GM12874 (cell line): ENCODE data around the gene RIOK2.
A peak's percentile ranks its signal among the peaks of the same experiment; 100 is the strongest.

Experiments used
- TF ChIP-seq, protein P1 (sequence below): IDR thresholded peaks from 2 replicates; pipeline ENCODE4 v1.5.1; 2011; ENCODE audit warnings: low read depth, mild to moderate bottlenecking, control low read depth, low read length, moderate library complexity; ENCODE audit not compliant: insufficient read depth

RIOK2 gene

DNA sequence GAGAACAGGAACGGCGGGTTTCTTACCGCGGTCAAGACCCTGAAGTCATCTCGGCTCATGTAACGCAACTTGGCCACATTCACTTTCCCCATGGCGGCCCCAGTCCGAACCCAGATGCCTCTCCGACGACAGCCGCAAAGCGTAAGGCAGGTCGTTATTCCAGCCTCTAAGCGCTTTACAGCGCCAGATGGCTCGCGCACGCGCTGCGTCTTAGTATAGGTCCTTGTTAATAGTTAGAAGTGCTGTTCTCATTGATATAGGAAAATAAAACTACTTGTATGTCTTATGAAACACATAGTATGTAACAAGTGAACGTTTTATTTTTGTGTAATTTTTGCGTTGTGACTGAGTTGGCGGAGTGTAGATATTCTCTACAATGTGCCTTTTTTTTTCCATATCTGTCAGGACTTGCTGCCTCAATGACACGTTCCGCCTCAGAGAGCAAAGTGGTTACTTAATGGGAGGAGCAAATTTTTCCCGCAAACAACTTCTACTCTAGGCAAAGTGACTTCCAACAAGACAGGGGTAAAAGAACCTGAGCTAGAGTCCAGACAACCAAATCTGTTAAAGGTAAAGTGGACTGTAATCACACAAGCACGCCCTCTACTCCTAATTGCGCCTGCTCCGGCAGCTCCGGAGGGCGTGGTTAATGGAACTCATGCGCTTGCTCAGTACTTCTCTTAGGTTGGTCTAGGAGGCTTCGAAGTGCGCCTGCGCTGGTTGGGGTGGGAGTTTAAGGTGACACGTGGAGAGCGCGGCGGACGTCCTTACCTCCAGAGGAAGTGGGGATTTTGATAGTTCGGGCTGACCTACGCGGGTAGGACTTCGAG, at the start of gene RIOK2:
Gene RIOK2, minus strand, starts transcription at position 148 of the 830 bp plus-strand sequence. Its CDS starts 56 bp downstream, at position 92.
- TF ChIP-seq, protein P1, sequence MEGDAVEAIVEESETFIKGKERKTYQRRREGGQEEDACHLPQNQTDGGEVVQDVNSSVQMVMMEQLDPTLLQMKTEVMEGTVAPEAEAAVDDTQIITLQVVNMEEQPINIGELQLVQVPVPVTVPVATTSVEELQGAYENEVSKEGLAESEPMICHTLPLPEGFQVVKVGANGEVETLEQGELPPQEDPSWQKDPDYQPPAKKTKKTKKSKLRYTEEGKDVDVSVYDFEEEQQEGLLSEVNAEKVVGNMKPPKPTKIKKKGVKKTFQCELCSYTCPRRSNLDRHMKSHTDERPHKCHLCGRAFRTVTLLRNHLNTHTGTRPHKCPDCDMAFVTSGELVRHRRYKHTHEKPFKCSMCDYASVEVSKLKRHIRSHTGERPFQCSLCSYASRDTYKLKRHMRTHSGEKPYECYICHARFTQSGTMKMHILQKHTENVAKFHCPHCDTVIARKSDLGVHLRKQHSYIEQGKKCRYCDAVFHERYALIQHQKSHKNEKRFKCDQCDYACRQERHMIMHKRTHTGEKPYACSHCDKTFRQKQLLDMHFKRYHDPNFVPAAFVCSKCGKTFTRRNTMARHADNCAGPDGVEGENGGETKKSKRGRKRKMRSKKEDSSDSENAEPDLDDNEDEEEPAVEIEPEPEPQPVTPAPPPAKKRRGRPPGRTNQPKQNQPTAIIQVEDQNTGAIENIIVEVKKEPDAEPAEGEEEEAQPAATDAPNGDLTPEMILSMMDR, result no peak

DNA sequence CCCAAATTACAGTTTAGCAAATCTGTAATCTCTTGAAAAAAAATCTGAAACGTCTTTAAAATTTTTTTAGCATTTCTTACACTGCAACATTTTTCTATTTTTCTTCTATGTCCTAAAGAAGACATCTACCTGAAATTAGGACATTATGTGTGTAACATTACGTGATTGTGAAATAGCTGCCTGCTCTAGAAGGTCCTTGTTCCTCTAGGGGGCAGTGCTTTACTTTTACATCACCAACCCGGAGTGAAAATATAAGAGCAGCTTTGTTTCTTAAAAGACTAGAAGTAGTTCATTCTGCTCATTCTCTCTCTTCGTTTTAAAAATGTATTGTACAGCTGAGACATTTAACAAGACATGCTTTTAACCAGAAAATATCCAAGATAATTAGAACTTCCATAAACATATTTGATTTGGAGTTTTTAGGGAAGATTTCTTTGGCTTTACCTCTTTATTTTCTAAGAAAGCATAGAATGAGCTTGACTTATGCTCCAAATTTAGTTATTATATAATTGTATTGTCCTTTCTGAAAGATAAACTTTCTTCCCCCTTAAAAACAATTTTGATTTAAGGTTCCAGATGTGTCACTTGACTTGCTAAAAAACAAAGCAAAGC, 48.1 kb upstream of the RIOK2 start:
- TF ChIP-seq, protein P1, result peak; percentile 56

DNA sequence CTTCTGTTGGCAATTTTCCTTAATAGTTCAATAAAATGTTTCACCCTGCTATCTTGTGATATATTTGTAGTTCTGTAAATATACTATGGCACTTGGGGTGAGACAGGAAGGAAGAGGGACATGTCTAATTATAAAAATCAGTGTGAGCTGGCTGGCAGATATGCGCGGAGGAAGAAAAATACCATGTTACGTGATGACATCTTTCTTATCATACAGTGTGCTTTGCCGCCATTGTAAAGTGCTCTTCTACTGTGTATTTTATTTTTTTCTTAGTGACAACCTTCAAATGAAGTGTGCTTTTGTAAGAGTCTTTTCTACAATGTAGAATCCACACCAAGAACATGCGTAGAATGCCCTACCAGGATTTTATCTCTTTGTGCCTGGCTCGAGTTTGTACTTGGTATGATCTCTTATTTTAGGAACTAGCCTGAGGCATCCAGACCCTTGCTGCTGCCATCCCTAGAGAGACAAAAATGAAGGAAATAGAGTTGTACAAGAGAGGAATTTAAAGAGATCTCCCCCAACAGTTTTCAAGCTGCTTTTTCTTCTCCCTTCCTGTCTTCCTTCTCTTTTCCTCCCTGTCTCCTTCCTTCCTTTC, 46.7 kb upstream of the RIOK2 start:
- TF ChIP-seq, protein P1, result no peak

DNA sequence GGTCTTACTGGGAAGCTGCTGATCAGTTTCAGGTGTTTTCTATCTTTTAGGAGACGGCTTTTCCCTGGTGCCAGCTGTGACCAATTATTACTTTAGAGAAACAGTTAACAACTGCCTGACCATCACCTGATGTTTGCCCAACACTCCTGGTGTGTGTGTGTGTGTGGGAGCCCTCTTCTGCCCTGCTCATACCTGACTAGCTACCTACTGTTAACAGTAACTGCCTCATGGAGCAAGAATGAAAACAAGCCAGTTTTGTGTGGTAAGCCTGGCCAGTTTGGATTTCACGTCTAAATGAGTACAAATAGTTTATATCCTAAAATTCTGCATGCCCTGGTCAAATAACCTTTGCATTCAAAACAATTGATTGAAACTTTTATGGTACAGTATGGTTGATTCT, 46.1 kb upstream of the RIOK2 start:
- TF ChIP-seq, protein P1, result no peak

DNA sequence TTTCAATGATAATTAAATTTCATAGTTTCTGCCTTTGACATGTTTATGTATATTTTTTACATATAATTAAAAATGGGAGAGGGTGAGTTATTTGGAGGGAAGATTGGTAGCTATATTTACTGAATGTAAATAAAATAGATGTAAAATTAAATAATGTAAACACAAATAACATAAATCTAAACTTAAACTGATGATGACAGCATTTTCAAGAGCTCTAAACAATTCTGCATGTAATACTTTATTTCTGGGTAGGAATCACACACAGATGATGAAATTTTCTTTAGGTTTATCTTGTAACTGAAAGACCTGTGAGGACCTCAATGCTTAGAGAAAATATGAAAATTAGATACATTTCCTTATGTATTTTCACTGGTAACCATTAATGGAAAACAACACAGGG, 42.2 kb upstream of the RIOK2 start:
- TF ChIP-seq, protein P1, result no peak

DNA sequence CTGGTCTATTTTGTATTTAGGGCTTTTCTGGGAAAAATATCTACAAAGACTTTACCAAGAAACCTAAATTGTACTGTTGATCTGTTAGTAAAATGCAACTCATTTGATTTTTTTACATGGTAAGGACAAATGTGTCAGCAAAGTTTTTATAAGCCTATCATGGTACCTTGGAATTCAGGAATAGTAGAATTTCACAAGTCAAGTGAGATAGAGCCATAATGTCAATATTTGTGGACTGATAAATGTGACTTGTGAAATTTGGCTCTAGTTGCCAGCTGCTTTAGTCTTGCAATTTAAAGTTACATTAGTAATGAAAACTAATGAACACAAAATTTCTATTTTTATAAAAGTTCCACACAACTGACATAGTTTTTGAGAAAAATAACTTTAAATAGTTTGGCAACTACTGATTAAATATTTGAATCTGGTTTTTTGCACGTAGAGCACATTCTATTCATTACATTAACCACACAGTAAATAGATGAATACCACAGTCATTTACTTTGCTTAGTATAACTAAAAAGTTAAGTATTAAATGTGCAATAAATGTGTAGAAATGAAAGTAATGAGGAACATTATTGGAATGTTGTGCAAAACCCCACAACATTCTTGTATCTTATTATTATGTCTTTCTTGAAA, 41.2 kb upstream of the RIOK2 start:
- TF ChIP-seq, protein P1, result no peak

DNA sequence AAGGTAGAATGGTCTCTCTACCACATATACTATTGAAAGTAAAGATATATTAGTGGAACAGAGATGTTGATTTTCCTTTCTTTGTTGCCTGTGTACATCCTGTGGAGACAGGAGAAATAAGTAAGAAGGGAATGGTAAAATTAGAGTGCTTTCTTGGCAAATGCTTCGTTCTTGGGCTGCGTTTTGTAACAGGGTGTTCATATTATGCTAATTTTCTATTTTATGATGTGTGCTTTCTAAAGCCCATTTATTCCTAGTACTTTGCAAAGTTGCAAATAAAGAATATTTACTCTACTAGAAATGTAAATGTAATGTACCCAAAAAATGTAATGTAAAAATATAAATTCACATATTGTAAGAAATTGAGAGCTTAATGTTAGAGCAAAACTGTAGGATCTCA, 40.5 kb upstream of the RIOK2 start:
- TF ChIP-seq, protein P1, result no peak
